ENCODE data around the gene HERC2. TPM values are rescaled to one million over a fixed set of nuclear protein-coding genes. Genes with fewer than 3 reads are reported as not detected.

HERC2 gene
- total RNA-seq, 1 donor from 2014 or later: 86.2 TPM

DNA sequence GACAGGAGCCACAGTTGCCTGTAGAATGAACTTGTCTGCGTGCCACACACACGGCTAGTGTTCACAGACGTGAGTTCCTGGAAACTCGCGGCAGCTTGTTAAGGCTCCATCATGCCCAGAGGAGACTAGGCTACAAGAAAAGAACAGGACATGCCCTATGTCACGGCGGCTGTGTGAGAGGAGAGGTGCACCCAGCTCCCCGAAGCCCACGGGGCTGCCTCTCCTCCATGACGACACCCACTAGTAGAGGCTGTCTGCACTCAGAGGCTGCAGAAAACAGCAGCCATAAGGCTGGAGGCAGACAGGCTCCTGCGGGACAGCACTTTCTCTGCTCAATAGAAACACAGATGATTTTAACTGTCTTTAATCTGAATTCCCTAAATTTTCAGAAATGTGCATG is 203.9 kb downstream of the HERC2 start:
- Mint-ChIP-seq H3K27ac (no peak overlapping the region), H3K9me3 (ENCODE audit: low read depth) (no peaks in the 10 kb centered on the region), H3K4me1 (ENCODE audit: low read depth) (no peaks in the 10 kb centered on the region), H3K4me3 (ENCODE audit: low read depth) (no peak overlapping the region), H3K27me3 (no peaks in the 10 kb centered on the region), H3K36me3 (ENCODE audit: insufficient read depth) (peaks cover 23% of the 10 kb centered on the region)
- no peak for DNase-seq (ENCODE audit: low spot score, unreplicated experiment)
- TF ChIP-seq, protein P1, sequence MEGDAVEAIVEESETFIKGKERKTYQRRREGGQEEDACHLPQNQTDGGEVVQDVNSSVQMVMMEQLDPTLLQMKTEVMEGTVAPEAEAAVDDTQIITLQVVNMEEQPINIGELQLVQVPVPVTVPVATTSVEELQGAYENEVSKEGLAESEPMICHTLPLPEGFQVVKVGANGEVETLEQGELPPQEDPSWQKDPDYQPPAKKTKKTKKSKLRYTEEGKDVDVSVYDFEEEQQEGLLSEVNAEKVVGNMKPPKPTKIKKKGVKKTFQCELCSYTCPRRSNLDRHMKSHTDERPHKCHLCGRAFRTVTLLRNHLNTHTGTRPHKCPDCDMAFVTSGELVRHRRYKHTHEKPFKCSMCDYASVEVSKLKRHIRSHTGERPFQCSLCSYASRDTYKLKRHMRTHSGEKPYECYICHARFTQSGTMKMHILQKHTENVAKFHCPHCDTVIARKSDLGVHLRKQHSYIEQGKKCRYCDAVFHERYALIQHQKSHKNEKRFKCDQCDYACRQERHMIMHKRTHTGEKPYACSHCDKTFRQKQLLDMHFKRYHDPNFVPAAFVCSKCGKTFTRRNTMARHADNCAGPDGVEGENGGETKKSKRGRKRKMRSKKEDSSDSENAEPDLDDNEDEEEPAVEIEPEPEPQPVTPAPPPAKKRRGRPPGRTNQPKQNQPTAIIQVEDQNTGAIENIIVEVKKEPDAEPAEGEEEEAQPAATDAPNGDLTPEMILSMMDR (IDR thresholded peaks at IDR 0.05; ENCODE audit: unreplicated experiment): no peak

DNA sequence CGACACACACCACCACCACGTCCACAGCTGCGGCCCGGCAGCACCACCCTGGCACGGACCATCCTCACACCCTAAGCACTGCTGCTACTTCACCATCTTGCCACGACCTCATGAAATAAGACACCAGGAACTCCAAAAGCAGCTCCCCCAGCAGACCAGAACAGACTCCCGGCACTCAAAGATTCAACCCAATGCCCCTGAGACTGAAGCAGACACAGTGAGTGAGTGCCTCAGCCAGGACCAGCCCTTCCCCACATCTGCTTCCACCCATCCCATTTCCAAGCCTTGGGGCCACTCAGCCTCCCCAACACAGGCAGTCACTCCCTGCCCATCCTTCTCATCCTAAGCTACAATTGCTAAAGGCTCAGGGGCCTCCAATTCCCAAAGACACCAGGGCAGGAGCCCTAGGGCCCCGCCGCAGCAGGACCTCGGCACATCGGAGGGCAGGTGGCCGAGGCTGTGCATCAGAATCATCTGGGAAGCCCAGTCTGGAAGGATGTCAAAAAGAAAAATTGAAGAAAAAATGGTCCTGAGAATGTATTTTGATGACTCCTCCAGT is 204.5 kb downstream of the HERC2 start:
- TF ChIP-seq, protein P1 (IDR thresholded peaks at IDR 0.05; ENCODE audit: unreplicated experiment): no peak
- Mint-ChIP-seq H3K4me1 (ENCODE audit: low read depth) (no peaks in the 10 kb centered on the region), H3K36me3 (ENCODE audit: insufficient read depth) (peaks cover 23% of the 10 kb centered on the region), H3K27me3 (no peaks in the 10 kb centered on the region), H3K27ac (peak overlapping the region; percentile 38), H3K9me3 (ENCODE audit: low read depth) (no peaks in the 10 kb centered on the region), H3K4me3 (ENCODE audit: low read depth) (no peak overlapping the region)
- DNase-seq (ENCODE audit: low spot score, unreplicated experiment): no peak

DNA sequence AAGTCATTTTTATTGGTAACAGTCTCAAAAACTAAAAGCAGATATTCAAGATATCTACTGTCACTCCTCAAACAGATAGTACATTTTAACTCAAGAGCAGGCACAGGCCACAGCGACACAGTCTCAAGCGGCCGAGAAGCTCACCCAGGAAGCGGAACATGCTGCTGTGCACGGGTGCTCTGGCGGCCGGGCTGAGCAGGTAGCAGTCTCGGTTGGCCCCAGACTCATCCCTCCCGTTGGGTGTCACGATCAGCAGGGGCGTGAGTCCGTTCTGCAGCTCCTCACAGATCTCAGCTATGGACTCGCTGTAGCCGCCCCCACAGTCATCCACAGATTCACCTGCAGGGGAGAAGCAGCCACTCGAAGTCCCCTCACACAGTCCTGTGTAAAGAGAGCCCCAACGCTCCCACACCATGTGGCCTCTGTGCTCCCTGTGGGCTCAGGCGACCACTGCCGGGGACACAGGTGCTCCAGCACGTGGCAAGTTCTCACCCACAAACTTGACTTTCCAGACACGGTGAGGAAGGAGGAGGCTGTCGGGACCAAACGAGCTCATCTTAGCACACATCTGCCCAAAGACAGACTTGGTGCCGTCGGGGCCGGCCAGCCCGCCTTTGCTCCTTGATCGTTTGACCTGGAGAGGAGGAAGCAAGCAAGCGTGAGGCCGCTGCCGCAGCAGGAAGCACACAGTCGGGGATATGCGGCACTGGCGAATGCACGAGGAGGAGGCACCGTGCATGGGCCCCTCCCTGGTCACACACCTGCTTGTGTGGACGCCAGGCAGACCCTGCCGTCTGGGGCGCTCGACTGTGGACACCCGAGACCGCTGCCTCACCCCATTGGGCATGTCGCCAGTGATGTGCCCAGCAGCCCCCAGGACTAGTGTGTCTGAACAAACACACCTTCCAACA is 205.2 kb downstream of the HERC2 start:
- Mint-ChIP-seq H3K4me3 (ENCODE audit: low read depth) (no peak overlapping the region), H3K27ac (peak overlapping the region; percentile 38), H3K4me1 (ENCODE audit: low read depth) (no peaks in the 10 kb centered on the region), H3K36me3 (ENCODE audit: insufficient read depth) (peaks cover 28% of the 10 kb centered on the region), H3K27me3 (no peaks in the 10 kb centered on the region), H3K9me3 (ENCODE audit: low read depth) (no peaks in the 10 kb centered on the region)
- DNase-seq (ENCODE audit: low spot score, unreplicated experiment): no peak
- TF ChIP-seq, protein P1 (IDR thresholded peaks at IDR 0.05; ENCODE audit: unreplicated experiment): no peak

DNA sequence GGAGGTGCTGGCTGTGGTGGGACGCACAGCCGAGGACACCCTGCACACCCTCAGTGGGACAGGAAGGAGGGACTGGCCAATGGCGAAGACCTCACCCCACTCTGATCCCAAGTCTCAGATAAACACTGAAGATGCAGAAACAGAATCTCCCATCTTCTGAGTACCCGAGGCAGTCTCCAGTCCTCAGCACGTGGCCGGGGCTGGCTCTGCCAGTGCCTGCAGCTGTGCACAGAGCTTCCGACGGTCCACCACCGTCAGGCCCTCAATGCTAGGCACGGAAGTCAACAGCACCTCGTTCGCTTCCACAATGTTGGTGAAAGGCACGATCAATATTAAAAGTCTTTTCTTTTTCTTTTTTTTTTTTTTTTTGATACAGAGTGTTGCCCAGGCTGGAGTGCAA is 206.1 kb downstream of the HERC2 start:
- no peak overlapping the region for H3K27ac Mint-ChIP-seq

More for the DNA sequence above, 206.1 kb downstream of the HERC2 start:
- H3K9me3 Mint-ChIP-seq (ENCODE audit: low read depth): no peaks in the 10 kb centered on the region
- no peaks in the 10 kb centered on the region for H3K27me3 Mint-ChIP-seq
- TF ChIP-seq, protein P1 (IDR thresholded peaks at IDR 0.05; ENCODE audit: unreplicated experiment): no peak
- peaks cover 31% of the 10 kb centered on the region for H3K36me3 Mint-ChIP-seq (ENCODE audit: insufficient read depth)
- H3K4me3 Mint-ChIP-seq (ENCODE audit: low read depth): no peak overlapping the region
- no peaks in the 10 kb centered on the region for H3K4me1 Mint-ChIP-seq (ENCODE audit: low read depth)
- DNase-seq (ENCODE audit: low spot score, unreplicated experiment): no peak
